ENCODE results near the gene PMFBP1.

PMFBP1 gene

DNA sequence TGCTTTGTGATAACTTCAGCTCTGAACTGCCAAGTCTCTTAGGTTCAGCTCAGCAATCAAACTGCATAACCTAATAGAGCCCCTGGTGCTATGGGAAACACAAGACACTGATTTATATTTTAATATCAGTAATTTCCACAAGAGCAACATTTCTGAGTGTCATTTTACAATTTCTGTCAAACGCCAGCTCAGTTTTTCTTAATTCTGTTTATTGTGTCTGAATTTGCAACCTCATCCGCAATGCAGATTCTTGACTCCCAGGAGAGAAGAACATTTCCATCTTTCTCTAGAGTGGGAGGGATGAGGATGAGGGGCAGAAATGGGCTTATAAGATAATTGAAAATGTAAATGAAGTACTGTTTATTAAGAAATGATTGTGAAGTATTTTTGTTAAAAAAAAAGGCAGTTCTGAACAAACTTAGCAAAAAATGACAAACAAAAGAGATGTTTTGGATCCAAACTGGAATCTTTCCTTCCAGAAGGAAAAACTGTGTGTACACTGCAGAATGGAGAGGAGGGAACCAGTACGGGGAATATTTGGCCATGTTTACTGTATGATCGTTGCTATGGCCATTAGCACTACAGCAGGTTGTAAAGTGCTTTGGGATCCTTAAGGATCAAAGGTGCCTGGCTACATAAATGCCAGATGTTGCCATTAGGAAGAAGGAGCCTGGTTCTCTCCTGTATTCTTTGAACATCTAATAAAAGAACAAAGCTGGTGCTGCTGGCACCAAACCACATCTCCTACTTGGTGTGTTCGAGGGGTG lies 7.4 kb upstream of the PMFBP1 start:
- DNase-seq = no peak

DNA sequence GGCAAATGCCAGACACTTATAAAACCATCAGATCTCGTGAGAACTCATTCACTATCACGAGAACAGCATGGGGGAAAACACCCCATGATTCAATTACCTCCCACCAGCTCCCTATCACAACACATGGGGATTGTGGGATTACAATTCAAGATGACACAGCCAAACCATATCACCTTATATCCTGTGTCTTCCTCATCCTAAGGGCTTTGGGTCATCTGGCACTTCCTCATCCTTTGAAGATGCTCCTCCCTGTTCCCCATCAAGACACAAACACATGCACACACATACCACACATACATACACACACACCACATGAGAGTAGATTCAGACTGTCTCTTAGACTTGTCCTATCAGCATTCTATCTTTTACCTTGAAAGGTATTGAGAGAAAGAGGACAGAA lies 2.8 kb upstream of the PMFBP1 start:
- no peak for DNase-seq

DNA sequence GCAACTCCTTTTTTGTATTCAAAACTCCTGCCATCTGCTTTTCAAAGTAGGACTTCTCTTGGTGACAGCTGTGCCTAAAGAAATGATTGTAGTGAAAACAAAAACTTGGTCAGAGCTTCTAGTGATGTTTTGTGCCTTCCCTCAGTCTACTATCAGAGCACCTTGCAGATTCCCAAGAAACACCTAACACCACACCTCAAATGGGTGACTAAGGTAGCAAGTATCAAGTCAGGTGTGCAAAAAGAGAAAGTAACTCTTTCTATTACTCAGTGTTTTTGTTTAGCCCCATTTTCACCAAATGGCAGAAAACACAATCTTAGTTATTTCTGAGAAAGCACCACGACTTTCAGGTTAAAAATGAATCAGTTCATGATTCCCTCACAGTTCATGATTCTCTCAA lies 2.0 kb upstream of the PMFBP1 start:
- DNase-seq = no peak

DNA sequence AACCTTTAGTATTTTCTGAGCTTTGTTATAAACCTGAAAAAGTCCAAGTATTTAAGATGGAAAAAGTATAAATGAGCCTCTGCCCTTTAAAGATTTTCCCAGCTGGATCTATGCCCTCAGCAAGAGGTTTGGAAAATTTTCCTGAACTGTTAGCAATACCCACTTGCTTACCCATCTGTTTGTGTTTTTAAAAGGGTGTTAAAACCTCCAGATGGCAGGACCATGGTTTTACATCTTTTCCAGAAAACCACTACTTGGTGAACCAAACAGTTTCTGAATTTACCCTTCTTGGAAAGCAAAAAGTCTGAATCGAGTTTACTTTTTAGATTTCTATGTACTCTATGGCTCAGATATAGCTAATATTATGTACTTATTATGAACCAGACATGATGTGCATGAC lies 719 bp downstream of the PMFBP1 start:
- DNase-seq = no peak

DNA sequence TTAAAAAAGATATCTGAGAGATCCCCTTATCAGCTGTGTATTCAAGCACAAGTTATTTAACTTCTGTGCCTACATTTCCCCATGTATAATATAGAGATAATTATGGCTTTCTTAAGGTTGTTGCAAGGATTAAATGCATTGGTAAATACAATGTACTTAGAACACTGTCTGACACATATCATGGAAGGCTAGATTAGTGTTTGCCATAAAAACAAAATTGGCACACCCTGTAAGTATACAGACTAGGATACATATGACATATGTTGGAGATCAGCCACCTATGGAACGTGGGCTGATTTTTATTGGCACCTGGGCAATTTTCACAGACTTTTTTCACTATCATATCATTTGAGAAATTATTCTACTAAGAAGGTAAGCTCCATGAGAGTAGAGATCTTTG lies 2.2 kb downstream of the PMFBP1 start:
- no peak for DNase-seq

DNA sequence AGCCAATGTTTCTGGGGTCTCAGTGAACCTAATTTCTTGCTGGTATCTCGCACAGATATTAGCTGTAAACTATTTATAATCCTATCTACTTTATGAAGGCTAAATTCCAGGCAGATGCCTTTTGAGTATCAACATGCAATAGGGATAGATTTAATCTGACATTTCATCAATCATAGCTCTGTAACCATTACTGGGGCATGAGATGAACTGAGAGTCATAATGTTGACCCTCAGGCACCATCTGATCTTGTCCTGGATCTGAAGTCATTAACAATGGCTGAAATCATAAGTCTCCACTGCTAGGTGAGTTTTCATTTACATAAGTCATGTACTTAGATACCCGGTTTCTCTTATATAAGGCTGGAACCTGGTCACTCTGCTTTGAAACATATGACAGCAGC lies 3.6 kb downstream of the PMFBP1 start:
- DNase-seq = no peak

DNA sequence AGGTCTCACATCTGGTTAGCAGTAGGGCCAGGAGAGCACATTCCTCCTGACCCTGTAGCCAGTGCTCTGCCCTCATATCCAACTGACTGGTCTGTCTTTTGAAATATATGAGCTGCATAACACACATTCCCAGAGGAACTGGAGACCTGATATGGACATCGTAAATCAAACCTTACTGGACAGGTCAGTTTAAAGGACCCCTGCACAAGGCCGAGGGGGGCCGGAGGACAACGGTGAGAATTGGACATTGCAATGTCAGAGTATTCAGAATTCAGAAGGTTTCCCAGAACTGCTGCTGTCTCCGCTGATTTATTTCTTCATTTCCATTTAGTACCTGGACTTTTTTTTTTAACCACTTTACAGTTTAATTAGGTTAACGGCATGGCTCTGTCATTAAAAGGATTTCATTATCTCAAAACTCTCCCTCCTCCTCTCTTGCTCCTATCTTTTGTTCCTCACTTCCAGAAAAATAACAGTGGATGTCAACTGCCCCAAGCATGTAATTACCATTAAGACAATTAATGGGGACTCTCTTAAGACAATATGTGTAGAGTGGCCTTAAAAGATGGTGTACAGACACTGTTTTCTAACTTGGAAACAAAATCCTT lies 4.9 kb downstream of the PMFBP1 start:
- DNase-seq = no peak

DNA sequence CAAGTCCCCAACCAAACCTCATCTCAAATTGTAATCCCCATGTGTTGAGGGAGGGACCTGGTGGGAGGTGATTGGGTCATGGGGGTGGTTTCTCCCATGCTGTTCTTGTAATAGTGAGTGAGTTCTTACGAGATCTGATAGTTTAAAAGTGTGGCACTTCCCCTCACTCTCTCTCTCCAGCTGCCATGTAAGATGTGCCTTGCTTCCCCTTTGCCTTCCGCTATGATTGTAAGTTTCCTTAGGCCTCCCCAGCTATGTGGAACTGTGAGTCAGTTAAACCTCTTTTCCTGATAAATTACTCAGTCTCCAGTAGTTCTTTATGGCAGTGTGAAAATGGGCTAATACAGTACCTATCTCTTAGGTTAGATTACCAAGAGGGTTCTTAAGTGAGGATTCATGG lies 5.8 kb downstream of the PMFBP1 start:
- DNase-seq = no peak

DNA sequence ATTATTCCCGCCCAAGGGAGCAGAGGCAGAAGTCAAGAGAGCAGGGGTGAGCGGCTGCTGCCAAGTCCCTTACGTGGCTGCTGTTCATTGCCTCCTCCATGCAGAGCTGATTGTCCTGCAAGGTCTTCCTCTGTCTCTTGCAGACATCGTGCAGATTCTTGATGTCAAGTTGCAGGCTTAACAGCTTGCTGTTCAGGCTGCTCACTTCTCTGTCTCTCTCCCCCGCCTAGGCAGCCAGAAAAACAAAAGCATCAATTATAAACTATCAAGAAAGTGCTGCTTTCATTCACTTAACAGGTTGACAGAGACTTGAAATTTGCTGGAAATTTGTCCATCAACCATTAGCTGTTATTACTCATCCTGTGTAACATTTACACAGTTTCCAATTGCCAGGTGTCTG lies 7.3 kb downstream of the PMFBP1 start:
- no peak for DNase-seq

DNA sequence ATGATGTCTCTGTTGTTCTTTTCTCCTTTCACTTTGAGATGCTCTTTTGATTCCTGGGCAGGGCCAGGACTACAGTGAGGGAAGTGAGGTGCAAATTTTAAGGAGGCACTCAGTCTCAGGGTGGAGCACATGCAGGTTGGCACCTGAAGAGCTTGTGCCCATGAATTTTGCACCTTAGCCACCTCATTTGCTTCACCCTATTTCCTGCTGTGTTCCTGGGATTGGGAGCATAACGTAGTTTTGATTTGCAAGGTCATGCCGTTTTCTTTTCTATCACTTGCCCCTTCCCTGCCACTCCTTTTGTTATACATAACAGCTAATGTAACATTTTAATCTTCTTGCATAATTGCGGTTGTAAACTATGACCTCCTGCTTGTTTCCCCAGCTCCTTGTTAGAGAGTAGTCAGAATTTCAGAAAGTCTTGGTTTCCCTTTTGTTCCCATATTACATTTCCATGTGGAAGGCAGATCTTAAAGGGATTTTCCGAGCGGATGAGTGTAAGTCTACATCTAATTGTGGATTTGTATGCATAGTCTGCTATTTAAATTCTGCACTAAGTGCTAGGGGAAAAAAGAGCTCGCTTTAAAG lies 9.8 kb downstream of the PMFBP1 start:
- DNase-seq = no peak

DNA sequence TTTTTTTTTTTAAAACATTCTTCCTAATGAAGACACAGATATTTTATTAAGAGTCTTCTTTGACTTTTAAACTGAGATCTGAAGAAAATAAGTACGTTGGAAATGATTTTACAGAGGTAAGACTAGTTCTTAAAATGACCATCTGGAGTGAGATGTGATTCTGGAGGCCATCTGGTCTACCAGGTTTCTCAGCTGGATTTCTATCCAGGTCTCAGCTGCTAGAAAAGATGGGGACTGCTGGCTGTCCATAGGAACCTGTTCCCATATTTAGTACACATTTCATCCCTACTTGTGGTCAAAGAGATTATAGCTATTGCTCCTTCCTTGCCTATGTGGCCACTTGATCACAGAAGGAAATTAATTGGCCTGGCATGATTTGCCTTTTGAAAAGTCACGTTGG lies 12.2 kb downstream of the PMFBP1 start:
- DNase-seq = no peak

DNA sequence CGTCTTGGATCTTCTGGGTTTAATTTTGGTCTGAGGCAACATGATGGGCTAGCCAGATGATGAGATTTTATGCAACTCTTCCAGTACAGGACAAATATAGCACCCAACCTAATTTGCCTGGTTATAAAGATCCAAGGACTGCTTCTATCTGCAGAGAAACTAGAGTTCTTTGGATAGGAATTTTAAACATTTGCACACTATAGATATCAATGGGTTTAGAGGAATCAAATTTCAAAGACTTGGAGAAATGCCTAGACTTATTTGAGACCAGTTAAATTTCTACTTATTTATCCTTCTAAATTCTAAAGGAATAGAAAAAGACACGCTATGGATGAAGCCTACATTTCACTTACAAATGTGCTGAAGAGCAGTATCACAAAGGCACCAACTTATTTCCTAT lies 12.6 kb downstream of the PMFBP1 start:
- no peak for DNase-seq

DNA sequence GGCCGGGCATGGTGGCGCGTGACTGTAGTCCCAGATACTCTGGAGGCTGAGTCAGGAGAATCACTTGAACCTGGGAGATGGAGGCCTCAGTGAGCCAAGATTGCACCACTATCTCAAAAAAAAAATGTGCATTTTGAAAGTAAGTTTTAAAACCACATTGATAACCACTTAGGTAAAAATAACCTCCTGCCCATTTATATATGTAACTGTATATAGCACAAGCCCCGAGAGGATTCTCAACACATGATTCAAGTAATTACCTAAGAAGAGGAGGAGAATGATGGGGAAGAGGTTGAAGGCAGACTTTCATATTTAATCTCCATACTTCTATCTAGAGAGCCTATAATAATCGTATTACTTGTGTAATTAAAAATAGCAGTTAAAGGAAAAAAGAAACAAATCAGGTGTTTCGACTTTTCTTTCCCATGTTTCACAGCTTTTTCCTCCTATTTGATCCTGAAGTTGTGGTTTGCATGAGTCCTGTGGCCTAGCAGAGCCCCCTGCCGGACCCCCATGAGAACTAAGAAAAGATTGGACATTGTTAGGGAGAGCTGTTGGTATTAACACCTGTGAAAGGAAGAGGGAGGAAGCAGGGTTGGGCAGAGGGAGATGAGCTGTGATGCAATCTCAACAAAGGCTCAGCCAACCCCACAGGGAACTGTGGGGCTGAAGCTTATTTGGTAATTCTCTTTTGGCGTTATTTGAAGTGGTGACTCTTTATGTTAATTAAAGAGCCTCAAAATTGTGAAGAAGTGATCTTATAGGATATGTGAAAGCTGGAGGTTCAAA lies 22.1 kb downstream of the PMFBP1 start:
- DNase-seq = no peak

DNA sequence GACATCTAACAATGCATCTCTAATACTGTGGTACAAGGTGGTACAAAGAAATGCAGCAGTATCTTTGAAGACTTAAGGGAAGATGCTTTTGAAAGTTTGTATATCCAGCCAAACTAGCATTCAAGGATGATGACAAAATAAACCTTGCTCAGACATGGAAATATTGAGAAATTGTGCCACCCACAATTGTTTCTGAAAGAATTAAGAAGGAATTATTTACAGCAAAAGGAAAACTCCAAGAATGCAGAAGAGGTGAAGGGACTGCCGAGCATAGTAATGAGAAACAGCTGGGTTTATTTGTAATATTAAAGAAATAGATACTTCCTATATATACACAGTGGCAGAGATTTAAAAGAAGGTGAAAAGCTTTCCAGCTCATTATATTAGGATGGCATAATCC lies 29.5 kb downstream of the PMFBP1 start:
- DNase-seq = no peak

DNA sequence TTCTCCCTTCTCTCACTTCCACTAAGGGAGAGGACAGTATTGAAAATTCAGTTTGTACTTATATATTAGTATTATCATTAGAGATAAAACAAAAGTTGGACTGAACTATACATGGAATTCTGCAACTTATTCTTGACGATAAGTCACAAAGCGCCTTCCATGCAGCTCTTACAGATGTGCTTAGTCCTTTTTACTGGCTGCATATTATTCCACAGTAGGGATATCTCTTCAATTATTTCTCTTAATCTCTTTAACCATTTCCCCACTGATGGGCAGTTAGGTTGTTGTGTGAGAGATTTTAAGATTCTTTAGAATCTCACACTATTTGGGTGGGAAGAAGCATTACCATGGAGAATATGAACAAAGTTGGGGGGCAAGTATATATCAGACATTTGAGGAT lies 32.0 kb downstream of the PMFBP1 start:
- DNase-seq = no peak

DNA sequence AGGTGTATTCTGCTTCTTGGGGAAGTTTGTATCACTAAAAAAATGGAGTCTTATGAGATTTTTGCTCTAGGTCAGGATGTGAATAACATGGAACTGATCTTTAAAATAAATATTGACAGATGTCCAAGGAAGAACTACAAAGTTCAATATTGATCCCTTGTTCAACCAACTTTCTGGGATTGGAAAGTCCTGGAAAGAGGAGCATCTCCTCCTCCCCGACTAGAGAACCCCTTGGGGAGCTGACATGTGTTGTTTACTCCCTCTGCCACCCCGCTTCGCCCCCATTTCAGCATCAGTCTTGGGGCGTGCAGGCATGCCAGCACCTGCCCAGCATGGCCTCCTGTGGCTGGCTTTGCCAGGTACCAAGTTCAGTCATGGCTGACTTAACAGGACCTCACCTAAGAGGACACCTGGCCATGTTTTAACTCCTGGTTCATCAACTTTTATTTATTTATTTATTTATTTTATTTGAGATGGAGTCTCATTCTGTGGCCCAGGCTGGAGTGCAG lies 33.8 kb downstream of the PMFBP1 start:
- no peak for DNase-seq

DNA sequence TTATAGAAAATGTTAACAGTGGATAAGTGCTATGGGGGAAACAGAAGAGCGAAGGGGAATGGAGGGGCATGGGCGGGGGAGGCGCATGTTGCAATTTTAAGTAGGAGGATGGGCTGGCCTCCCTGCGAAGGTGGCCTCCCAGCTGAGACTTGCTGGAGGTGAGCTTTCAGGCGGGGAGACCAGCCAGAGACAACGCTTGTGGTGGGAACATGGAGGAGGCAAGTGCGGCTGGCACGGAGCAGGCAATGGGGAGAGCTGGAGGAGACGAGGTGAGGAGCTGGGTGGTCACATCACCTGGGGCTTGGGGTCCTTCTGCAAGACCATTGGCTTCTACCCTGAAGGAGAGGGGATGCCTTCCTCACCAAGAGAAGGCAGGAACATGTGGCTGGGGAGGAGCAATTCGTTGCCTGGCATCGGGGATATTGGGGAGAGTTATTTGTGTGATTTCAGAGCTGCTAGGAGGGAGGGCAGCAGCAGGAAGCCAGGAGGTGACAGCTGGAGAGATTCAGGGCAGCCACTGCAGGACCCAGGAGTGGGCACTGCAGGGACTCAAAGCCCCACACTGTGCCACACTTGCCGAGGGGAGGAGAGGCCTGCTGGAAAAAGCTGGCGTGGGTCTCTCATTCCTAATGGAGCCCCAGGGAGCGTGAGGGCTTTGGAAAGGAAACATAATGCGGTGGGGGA lies 34.4 kb downstream of the PMFBP1 start:
- DNase-seq = no peak

DNA sequence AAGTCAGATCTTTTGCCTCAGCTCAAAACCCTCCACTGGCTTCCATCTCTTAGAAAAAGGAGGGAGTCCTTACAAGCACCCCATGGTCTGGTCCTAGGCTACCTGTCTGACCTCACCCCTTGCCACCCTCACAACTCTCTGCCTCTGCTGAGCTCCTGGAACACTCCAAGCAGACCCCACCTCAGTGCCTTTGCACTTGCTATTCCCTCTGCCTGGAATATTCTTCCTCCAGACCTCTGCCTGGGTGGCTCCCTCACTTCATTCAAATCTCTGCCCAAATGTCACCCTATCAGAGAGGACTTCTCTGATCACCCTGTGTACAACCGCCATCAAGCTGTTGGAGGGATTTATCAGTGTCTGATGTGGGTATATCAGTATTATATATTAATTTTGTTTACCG lies 37.4 kb downstream of the PMFBP1 start:
- no peak for DNase-seq

DNA sequence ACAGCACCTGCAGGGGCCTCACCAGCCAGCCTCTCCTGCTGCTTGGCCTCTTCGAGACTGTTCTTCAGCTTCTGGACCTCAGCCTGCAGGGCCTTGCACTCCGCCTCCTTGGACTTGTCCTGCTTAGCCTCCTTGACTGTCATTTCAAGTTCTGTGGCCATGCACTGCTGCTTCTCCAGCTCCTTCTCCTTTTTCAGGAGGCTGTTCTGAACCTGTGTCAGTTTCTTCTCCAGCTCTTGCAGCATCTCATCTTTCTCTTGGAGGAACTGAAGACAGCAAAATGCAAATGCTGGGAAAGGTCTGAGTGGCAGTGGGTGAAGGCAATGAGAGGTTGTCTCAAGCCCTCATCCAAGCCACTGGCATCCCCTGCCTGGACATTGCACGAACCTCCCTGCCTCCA lies 39.2 kb downstream of the PMFBP1 start:
- DNase-seq = no peak

DNA sequence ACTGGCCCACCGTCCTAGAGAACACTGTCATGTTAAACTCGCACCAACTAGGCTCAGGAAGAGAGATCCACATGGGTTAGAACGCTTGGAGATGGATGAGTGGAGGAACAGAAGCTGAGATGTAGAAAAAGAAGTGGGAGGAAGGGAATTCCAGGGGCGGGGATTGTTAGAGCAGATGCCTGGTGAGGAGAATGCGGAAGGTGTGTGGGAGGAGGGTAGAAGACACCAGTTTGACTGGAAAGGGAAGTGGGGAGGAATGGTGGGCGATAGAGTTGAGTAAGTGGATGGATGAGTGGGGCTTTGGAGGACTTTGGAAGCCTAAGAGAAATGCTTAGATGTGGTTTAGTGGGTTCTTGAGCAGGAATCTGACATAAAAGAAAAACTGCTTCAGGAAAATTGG lies 40.9 kb downstream of the PMFBP1 start:
- no peak for DNase-seq

DNA sequence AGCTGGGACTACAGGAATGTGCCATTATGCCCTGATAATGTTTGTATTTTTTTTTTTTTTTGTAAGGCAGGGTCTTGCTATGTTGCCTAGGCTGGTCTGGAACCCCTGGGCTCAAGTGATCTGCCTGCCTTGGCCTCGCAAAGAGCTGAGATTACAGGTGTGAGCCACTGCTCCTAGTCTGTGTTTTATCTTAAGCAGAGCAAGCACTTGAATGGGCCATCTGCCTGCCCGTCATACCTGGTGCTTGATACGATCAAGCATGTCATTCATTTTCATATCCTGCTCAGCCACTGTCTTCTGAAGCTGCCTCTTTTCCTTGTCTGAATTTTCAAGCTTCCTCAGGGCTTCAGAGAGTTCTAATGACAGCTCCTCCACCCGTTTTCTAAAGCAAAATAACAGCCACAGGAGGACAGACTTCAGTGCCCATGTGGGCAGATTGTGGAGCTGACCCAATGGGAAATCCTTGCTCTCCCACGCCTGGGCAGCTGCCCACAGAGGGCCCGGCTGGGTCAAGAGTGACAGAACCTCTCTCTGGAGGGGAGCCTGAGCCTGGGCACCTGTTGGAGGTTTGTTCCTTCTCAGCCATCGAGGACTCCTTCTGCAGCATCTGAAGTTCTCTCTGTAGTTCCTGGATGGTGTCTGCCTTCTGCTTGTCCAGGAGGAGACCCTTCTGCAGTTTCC lies 41.8 kb downstream of the PMFBP1 start:
- no peak for DNase-seq

DNA sequence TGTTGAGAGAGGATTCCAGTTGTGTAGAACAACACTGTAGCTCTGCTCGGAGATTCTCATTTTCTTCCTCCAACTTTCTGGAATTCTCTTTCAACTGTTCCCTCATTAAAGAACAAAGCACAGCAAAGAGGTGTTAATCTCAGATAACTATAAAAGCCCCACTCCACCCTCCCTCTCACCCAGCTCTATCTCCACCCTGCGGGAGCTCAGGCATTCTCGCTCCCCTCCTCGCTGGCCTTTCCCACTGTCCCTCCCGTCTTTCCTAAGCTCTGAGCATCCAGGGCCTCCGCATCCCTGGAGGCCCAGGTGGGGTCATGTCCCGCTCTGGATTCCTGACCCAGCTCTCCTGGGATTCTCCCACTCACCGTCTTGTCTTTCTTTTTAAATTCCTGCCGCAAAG lies 43.3 kb downstream of the PMFBP1 start:
- DNase-seq = no peak

DNA sequence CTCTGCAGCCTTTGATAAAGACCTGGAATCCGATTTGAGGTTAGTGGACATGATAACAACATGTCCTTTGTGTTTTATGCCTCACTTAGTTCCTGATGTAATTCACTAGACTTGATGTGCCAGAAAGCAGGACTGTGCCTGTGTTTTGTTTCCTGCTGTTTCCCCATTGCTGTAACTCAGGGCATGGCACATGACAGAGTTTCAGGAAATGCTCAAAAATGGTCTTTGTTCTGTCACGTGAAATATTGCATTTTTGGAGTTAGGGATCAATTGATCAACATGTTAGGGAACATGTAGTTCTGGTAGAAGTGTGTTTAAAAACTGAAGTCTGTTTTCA lies 45.6 kb downstream of the PMFBP1 start:
- no peak for DNase-seq

All from activated naive CD4-positive, alpha-beta T cell (primary cell).